ENCODE data around the gene PDE4C.

Gene PDE4C

GRCh38 chr19:18225702-18226468 lies at the start of gene PDE4C:
PDE4C (minus strand) TSS chr19:18226438; CDS start chr19:18226415, 23 bp downstream.
- no peaks in the 10 kb centered on the region for H3K9me3 ChIP-seq (ENCODE audit: control insufficient read depth in 1 of 2, low read length in 2 of 2)
- peak within 1 kb of the TSS in 1 of 2 donors; percentile 57 for H3K4me3 ChIP-seq (ENCODE audit: low read depth in 1 of 2, low read length in 2 of 2)
- no peaks in the 10 kb centered on the region for H3K36me3 ChIP-seq (ENCODE audit: control insufficient read depth in 1 of 2, insufficient read depth in 2 of 2, low read length in 2 of 2)
- H3K27me3 ChIP-seq (ENCODE audit: low read depth, low read length), result peaks cover 15% of the 10 kb centered on the region
- H3K4me1 ChIP-seq (ENCODE audit: control insufficient read depth in 1 of 2, insufficient read depth in 2 of 2, low read length in 2 of 2), result peaks cover 0 to 38% of the 10 kb centered on the region in 2 donors
- no peak within 1 kb of the TSS for H3K27ac ChIP-seq (ENCODE audit: low read length)

- Histone ChIP-seq H3K36me3 (ENCODE audit: control insufficient read depth in 1 of 2, insufficient read depth in 2 of 2, low read length in 2 of 2) (peaks cover 11 to 14% of the 10 kb centered on the region in 2 donors), H3K27ac (ENCODE audit: low read length) (peak overlapping the region; percentile 80), H3K4me3 (ENCODE audit: low read depth in 1 of 2, low read length in 2 of 2) (peak overlapping the region in 1 of 2 donors; percentile 37), H3K9me3 (ENCODE audit: control insufficient read depth in 1 of 2, low read length in 2 of 2) (no peaks in the 10 kb centered on the region), H3K27me3 (ENCODE audit: low read depth, low read length) (no peaks in the 10 kb centered on the region), H3K4me1 (ENCODE audit: control insufficient read depth in 1 of 2, insufficient read depth in 2 of 2, low read length in 2 of 2) (peaks cover 22 to 49% of the 10 kb centered on the region in 2 donors)
Measured at GRCh38 chr19:18274781-18275356, 48.6 kb upstream of the PDE4C start.

GRCh38 chr19:18274219-18274780 lies 48.1 kb upstream of the PDE4C start, which contains the start of gene IQCN:
IQCN (minus strand) TSS chr19:18274452; CDS start chr19:18269478, 4,974 bp downstream.
- no peaks in the 10 kb centered on the region for H3K9me3 ChIP-seq (ENCODE audit: control insufficient read depth in 1 of 2, low read length in 2 of 2)
- peaks cover 10 to 14% of the 10 kb centered on the region in 2 donors for H3K36me3 ChIP-seq (ENCODE audit: control insufficient read depth in 1 of 2, insufficient read depth in 2 of 2, low read length in 2 of 2)
- H3K4me3 ChIP-seq (ENCODE audit: low read depth in 1 of 2, low read length in 2 of 2), result peak within 1 kb of the TSS in 1 of 2 donors; percentile 37
- peak within 1 kb of the TSS; percentile 80 for H3K27ac ChIP-seq (ENCODE audit: low read length)
- H3K4me1 ChIP-seq (ENCODE audit: control insufficient read depth in 1 of 2, insufficient read depth in 2 of 2, low read length in 2 of 2), result peaks cover 22 to 49% of the 10 kb centered on the region in 2 donors
- H3K27me3 ChIP-seq (ENCODE audit: low read depth, low read length), result no peaks in the 10 kb centered on the region

GRCh38 chr19:18273561-18274218 lies 47.5 kb upstream of the PDE4C start:
- Histone ChIP-seq H3K4me1 (ENCODE audit: control insufficient read depth in 1 of 2, insufficient read depth in 2 of 2, low read length in 2 of 2) (peaks cover 17 to 43% of the 10 kb centered on the region in 2 donors), H3K27me3 (ENCODE audit: low read depth, low read length) (no peaks in the 10 kb centered on the region), H3K27ac (ENCODE audit: low read length) (no peak overlapping the region), H3K4me3 (ENCODE audit: low read depth in 1 of 2, low read length in 2 of 2) (no peak overlapping the region), H3K9me3 (ENCODE audit: control insufficient read depth in 1 of 2, low read length in 2 of 2) (no peaks in the 10 kb centered on the region), H3K36me3 (ENCODE audit: control insufficient read depth in 1 of 2, insufficient read depth in 2 of 2, low read length in 2 of 2) (peaks cover 4 to 9% of the 10 kb centered on the region in 2 donors)

- H3K4me1 ChIP-seq (ENCODE audit: control insufficient read depth in 1 of 2, insufficient read depth in 2 of 2, low read length in 2 of 2), result peaks cover 11 to 23% of the 10 kb centered on the region in 2 donors
- no peak overlapping the region for H3K27ac ChIP-seq (ENCODE audit: low read length)
- H3K36me3 ChIP-seq (ENCODE audit: control insufficient read depth in 1 of 2, insufficient read depth in 2 of 2, low read length in 2 of 2), result peaks cover 3 to 18% of the 10 kb centered on the region in 2 donors
Measured at GRCh38 chr19:18271433-18271841, 45.2 kb upstream of the PDE4C start.

GRCh38 chr19:18270326-18270725 lies 44.1 kb upstream of the PDE4C start:
- Histone ChIP-seq H3K9me3 (ENCODE audit: control insufficient read depth in 1 of 2, low read length in 2 of 2) (no peaks in the 10 kb centered on the region), H3K27ac (ENCODE audit: low read length) (no peak overlapping the region), H3K27me3 (ENCODE audit: low read depth, low read length) (no peaks in the 10 kb centered on the region), H3K4me3 (ENCODE audit: low read depth in 1 of 2, low read length in 2 of 2) (no peak overlapping the region), H3K4me1 (ENCODE audit: control insufficient read depth in 1 of 2, insufficient read depth in 2 of 2, low read length in 2 of 2) (peaks cover 6 to 12% of the 10 kb centered on the region in 2 donors), H3K36me3 (ENCODE audit: control insufficient read depth in 1 of 2, insufficient read depth in 2 of 2, low read length in 2 of 2) (peaks cover 5 to 29% of the 10 kb centered on the region in 2 donors)

More at GRCh38 chr19:18271433-18271841, 45.2 kb upstream of the PDE4C start:
- no peaks in the 10 kb centered on the region for H3K9me3 ChIP-seq (ENCODE audit: control insufficient read depth in 1 of 2, low read length in 2 of 2)
- no peak overlapping the region for H3K4me3 ChIP-seq (ENCODE audit: low read depth in 1 of 2, low read length in 2 of 2)
- H3K27me3 ChIP-seq (ENCODE audit: low read depth, low read length), result no peaks in the 10 kb centered on the region

- Histone ChIP-seq H3K27ac (ENCODE audit: low read length) (no peak overlapping the region), H3K9me3 (ENCODE audit: control insufficient read depth in 1 of 2, low read length in 2 of 2) (no peaks in the 10 kb centered on the region), H3K4me1 (ENCODE audit: control insufficient read depth in 1 of 2, insufficient read depth in 2 of 2, low read length in 2 of 2) (peaks cover 0 to under 1% of the 10 kb centered on the region in 2 donors), H3K36me3 (ENCODE audit: control insufficient read depth in 1 of 2, insufficient read depth in 2 of 2, low read length in 2 of 2) (peaks cover 9 to 40% of the 10 kb centered on the region in 2 donors), H3K4me3 (ENCODE audit: low read depth in 1 of 2, low read length in 2 of 2) (no peak overlapping the region), H3K27me3 (ENCODE audit: low read depth, low read length) (no peaks in the 10 kb centered on the region)
Measured at GRCh38 chr19:18269070-18269723, 43.0 kb upstream of the PDE4C start.

- H3K9me3 ChIP-seq (ENCODE audit: control insufficient read depth in 1 of 2, low read length in 2 of 2), result no peaks in the 10 kb centered on the region
- peaks cover 9 to 49% of the 10 kb centered on the region in 2 donors for H3K36me3 ChIP-seq (ENCODE audit: control insufficient read depth in 1 of 2, insufficient read depth in 2 of 2, low read length in 2 of 2)
- H3K4me3 ChIP-seq (ENCODE audit: low read depth in 1 of 2, low read length in 2 of 2), result no peak overlapping the region
- no peak overlapping the region for H3K27ac ChIP-seq (ENCODE audit: low read length)
- H3K4me1 ChIP-seq (ENCODE audit: control insufficient read depth in 1 of 2, insufficient read depth in 2 of 2, low read length in 2 of 2), result no peaks in the 10 kb centered on the region
- no peaks in the 10 kb centered on the region for H3K27me3 ChIP-seq (ENCODE audit: low read depth, low read length)
Measured at GRCh38 chr19:18266771-18267686, 40.8 kb upstream of the PDE4C start.

- Histone ChIP-seq H3K36me3 (ENCODE audit: control insufficient read depth in 1 of 2, insufficient read depth in 2 of 2, low read length in 2 of 2) (peaks cover 9 to 49% of the 10 kb centered on the region in 2 donors), H3K4me1 (ENCODE audit: control insufficient read depth in 1 of 2, insufficient read depth in 2 of 2, low read length in 2 of 2) (no peaks in the 10 kb centered on the region)
Measured at GRCh38 chr19:18265582-18265981, 39.3 kb upstream of the PDE4C start.

GRCh38 chr19:18264971-18265540 lies 38.8 kb upstream of the PDE4C start:
- no peak overlapping the region for H3K4me3 ChIP-seq (ENCODE audit: low read depth in 1 of 2, low read length in 2 of 2)

More at GRCh38 chr19:18265582-18265981, 39.3 kb upstream of the PDE4C start:
- H3K27me3 ChIP-seq (ENCODE audit: low read depth, low read length), result no peaks in the 10 kb centered on the region
- H3K27ac ChIP-seq (ENCODE audit: low read length), result no peak overlapping the region
- no peak overlapping the region for H3K4me3 ChIP-seq (ENCODE audit: low read depth in 1 of 2, low read length in 2 of 2)
- H3K9me3 ChIP-seq (ENCODE audit: control insufficient read depth in 1 of 2, low read length in 2 of 2), result no peaks in the 10 kb centered on the region

More at GRCh38 chr19:18264971-18265540, 38.8 kb upstream of the PDE4C start:
- no peak overlapping the region for H3K27ac ChIP-seq (ENCODE audit: low read length)
- H3K27me3 ChIP-seq (ENCODE audit: low read depth, low read length), result no peaks in the 10 kb centered on the region
- H3K9me3 ChIP-seq (ENCODE audit: control insufficient read depth in 1 of 2, low read length in 2 of 2), result no peaks in the 10 kb centered on the region
- H3K36me3 ChIP-seq (ENCODE audit: control insufficient read depth in 1 of 2, insufficient read depth in 2 of 2, low read length in 2 of 2), result peaks cover 9 to 49% of the 10 kb centered on the region in 2 donors
- no peaks in the 10 kb centered on the region for H3K4me1 ChIP-seq (ENCODE audit: control insufficient read depth in 1 of 2, insufficient read depth in 2 of 2, low read length in 2 of 2)
